HCT116 (cell line): ENCODE results near the gene TWIST2. TPM values are rescaled to one million over a fixed set of nuclear protein-coding genes. Genes with fewer than 3 reads are reported as not detected.

Source experiments
- ATAC-seq: fragments of 200-7000 bp; cut with Tn5 transposase; 2 replicates; pipeline ENCODE4 v1.9.1; 2020; ENCODE audit warnings: mild to moderate bottlenecking, moderate library complexity
- BruUV-seq: library from RNA; stranded (reverse); fragments of 400-500 nt; replicated peaks from 2 replicates; lab custom pipeline; 2021; lab: Mats Ljungman, UMichigan
- CTCF ChIA-PET: fragments of 300-600 bp; sonication (Branson Sonifier 250); formaldehyde crosslinking; loops from one replicate; lab custom pipeline; 2021; ENCODE audit warnings: antibody characterized with exemption; lab: Charles Lee
- POLR2A ChIA-PET: fragments of 300-600, 350-600 bp; sonication (Branson Sonifier 250); formaldehyde crosslinking; loops from one replicate; lab custom pipeline; 2021; ENCODE audit warnings: antibody characterized with exemption; lab: Charles Lee
- RAD21 ChIA-PET, 2 experiments: fragments of 300-600 bp; sonication (Branson Sonifier 250); formaldehyde crosslinking; loops; one replicate each; lab custom pipeline; 2023; ENCODE audit warnings: low total read pairs in 2 of 2; ENCODE audit not compliant: uncharacterized antibody in 2 of 2, unreplicated experiment in 2 of 2, low non-redundant PET in 1 of 2; lab: Charles Lee
- DNase-seq: peaks from one replicate; pipeline ENCODE4 v3.0.0-alpha.2; 2010; ENCODE audit warnings: low read depth, low spot score
- H2AFZ ChIP-seq: fragments of 200-600 bp; shearing (Covaris generic), sonication (generic); 2 replicates; pipeline ENCODE4 v1.6.1; 2017; ENCODE audit warnings: low read depth, mixed run types, mixed read lengths, antibody characterized with exemption, low read length; ENCODE audit not compliant: poor library complexity, severe bottlenecking
- H3K27ac ChIP-seq: 2 replicates; pipeline ENCODE4 v1.5.1; 2012; ENCODE audit warnings: low read depth, low read length
- H3K27me3 ChIP-seq: fragments of 200-600 bp; sonication (generic); 2 replicates; pipeline ENCODE4 v1.6.1; 2016; ENCODE audit warnings: mixed run types, low read length, mixed read lengths; ENCODE audit not compliant: insufficient read depth
- H3K36me3 ChIP-seq, 2 experiments: fragments of 200-500 bp in 1 of 2; fragments of 200-600 bp in 1 of 2; sonication (Bioruptor generic) in 1 of 2; sonication (generic) in 1 of 2; 2 replicates each; pipeline versions ENCODE4 v1.5.1 to v1.6.1; 2014 to 2016; ENCODE audit warnings: low read length in 2 of 2, inconsistent platforms in 1 of 2, mixed read lengths in 1 of 2, mixed run types in 1 of 2; ENCODE audit not compliant: insufficient read depth in 2 of 2, control insufficient read depth in 1 of 2
- H3K4me1 ChIP-seq, 2 experiments: fragments of 200-600 bp in 1 of 2; sonication (generic) in 1 of 2; 2 replicates each; pipeline versions ENCODE4 v1.5.1 to v1.6.1; 2012 to 2017; ENCODE audit warnings: low read length in 2 of 2, inconsistent platforms in 1 of 2, mild to moderate bottlenecking in 1 of 2, mixed read lengths in 1 of 2, mixed run types in 1 of 2, moderate library complexity in 1 of 2; ENCODE audit not compliant: insufficient read depth in 2 of 2, control insufficient read depth in 1 of 2
- H3K4me2 ChIP-seq: fragments of 200-600 bp; sonication (generic); 2 replicates; pipeline ENCODE4 v1.6.1; 2017; ENCODE audit warnings: mixed run types, low read length, mixed read lengths
- H3K4me3 ChIP-seq, 2 experiments: fragments of 200-600 bp in 1 of 2; sonication (generic) in 1 of 2; replicated peaks in 1 of 2; 2 replicates each; pipeline ENCODE4 v1.5.1; 2011 to 2016; ENCODE audit warnings: low read length in 2 of 2, control low read depth in 1 of 2, low read depth in 1 of 2, mild to moderate bottlenecking in 1 of 2, mixed read lengths in 1 of 2, mixed run types in 1 of 2
- H3K79me2 ChIP-seq: fragments of 200-600 bp; sonication (generic); 2 replicates; pipeline ENCODE4 v1.6.1; 2017; ENCODE audit warnings: mild to moderate bottlenecking, mixed run types, low read length, moderate library complexity, mixed read lengths; ENCODE audit not compliant: insufficient read depth
- H3K9ac ChIP-seq: fragments of 200-600 bp; sonication (generic); 2 replicates; pipeline ENCODE4 v1.6.1; 2016; ENCODE audit warnings: low read length, mixed read lengths
- H3K9me2 ChIP-seq: fragments of 200-600 bp; sonication (generic), shearing (Covaris generic); 2 replicates; pipeline ENCODE4 v1.6.1; 2017; ENCODE audit warnings: mixed run types, mild to moderate bottlenecking, moderate library complexity; ENCODE audit not compliant: insufficient read depth
- H3K9me3 ChIP-seq, 2 experiments: fragments of 200-500 bp in 1 of 2; fragments of 200-600 bp in 1 of 2; sonication (Bioruptor generic) in 1 of 2; sonication (generic) in 1 of 2; 2 replicates each; pipeline ENCODE4 v1.6.1; 2014 to 2017; ENCODE audit warnings: low read length in 2 of 2, mixed read lengths in 2 of 2, inconsistent platforms in 1 of 2, low read depth in 1 of 2, mild to moderate bottlenecking in 1 of 2, mixed run types in 1 of 2, moderate library complexity in 1 of 2; ENCODE audit not compliant: control insufficient read depth in 1 of 2, insufficient read depth in 1 of 2
- H4K20me1 ChIP-seq: fragments of 200-600 bp; sonication (generic), shearing (Covaris generic); 2 replicates; pipeline ENCODE4 v1.6.1; 2017; ENCODE audit warnings: mixed run types, mild to moderate bottlenecking, moderate library complexity; ENCODE audit not compliant: insufficient read depth
- CBX3 ChIP-seq: IDR thresholded peaks from 2 replicates; pipeline ENCODE4 v1.6.1; 2012; ENCODE audit warnings: low read depth
- CEBPB ChIP-seq: IDR thresholded peaks from 2 replicates; pipeline ENCODE4 v1.6.1; 2012; ENCODE audit warnings: low read depth
- ELF1 ChIP-seq: IDR thresholded peaks from 2 replicates; pipeline ENCODE4 v1.6.1; 2012; ENCODE audit warnings: low read depth, borderline replicate concordance
- EZH2phosphoT487 ChIP-seq: fragments of 200-600 bp; IDR thresholded peaks from 2 replicates; pipeline ENCODE4 v1.6.1; 2018; ENCODE audit warnings: antibody characterized with exemption, borderline replicate concordance
- FOSL1 ChIP-seq: IDR thresholded peaks from 2 replicates; pipeline ENCODE4 v1.6.1; 2012; ENCODE audit warnings: low read depth
- JUND ChIP-seq: IDR thresholded peaks from 2 replicates; pipeline ENCODE4 v1.6.1; 2012
- SP1 ChIP-seq: IDR thresholded peaks from 2 replicates; pipeline ENCODE4 v1.6.1; 2012; ENCODE audit warnings: low read depth
- TCF7L2 ChIP-seq: IDR thresholded peaks from 2 replicates; pipeline ENCODE4 v1.7.0; 2011; ENCODE audit warnings: borderline replicate concordance, inconsistent platforms; ENCODE audit not compliant: insufficient read depth, insufficient read length; ENCODE audit errors: extremely low read depth
- ZFX ChIP-seq: fragments of 450-650 bp; IDR thresholded peaks from 2 replicates; pipeline ENCODE4 v1.6.1; 2017
- ZNF274 ChIP-seq: fragments of 200-500 bp; sonication (Bioruptor generic); IDR thresholded peaks from 2 replicates; pipeline ENCODE4 v1.6.1; 2014; ENCODE audit warnings: mild to moderate bottlenecking, low read depth, low read length, inconsistent platforms
- intact Hi-C: fragments of 100-400 bp; cut with micrococcal nuclease; formaldehyde crosslinking; loops from 2 replicates; pipeline ENCODE4 v1.10.0; 2022
- total RNA-seq: library from RNA; stranded (reverse); gene quantifications from one replicate; pipeline ENCODE4 v1.2.1, GENCODE V29; 2021; ENCODE audit not compliant: unreplicated experiment
- TF ChIP-seq, protein P1 (sequence below): IDR thresholded peaks from 2 replicates; pipeline ENCODE4 v1.6.1; 2012
- TF ChIP-seq, protein P2 (sequence below): IDR thresholded peaks from 2 replicates; pipeline ENCODE4 v1.6.1; 2011; ENCODE audit warnings: mild to moderate bottlenecking, low read length, moderate library complexity; ENCODE audit not compliant: insufficient replicate concordance; ENCODE audit errors: extremely low read depth
- TF ChIP-seq, protein P3 (sequence below), 3 experiments: fragments of 200-600 bp in 1 of 3; sonication (generic) in 1 of 3; IDR thresholded peaks in 2 of 3; conservative IDR thresholded peaks in 1 of 3; 2 replicates each; pipeline ENCODE4 v1.5.1; 2012 to 2017; ENCODE audit warnings: low read depth in 2 of 3, low read length in 2 of 3, antibody characterized with exemption in 1 of 3, borderline replicate concordance in 1 of 3, control low read depth in 1 of 3, mild to moderate bottlenecking in 1 of 3, mixed read lengths in 1 of 3, mixed run types in 1 of 3, moderate library complexity in 1 of 3; ENCODE audit not compliant: insufficient read depth in 1 of 3

The TWIST2 gene
- total RNA-seq, 1 experiment from 2014 or later: not detected

DNA sequence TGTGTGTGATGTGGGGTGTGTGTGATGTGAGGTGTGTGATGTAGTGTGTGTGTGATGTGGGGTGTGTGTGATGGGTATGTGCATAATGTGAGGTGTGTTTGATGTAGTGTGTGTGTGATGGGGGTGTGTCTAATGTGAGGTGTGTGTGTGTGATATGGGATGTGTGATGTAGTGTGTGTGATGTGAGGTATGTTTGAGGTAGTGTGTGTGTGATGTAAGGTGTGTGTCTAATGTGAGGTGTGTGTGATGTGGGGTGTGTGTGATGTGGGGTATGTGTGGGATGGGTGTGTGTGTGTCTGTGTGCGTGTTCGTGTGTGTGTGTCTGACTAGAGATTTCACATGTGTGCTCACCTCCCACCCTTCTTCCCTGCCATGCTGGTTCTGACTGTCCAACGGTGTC, 56.3 kb downstream of the TWIST2 start:
- POLR2A ChIA-PET: no interaction called here
- H4K20me1 ChIP-seq: no peaks in the 10 kb centered on the region
- H3K27me3 ChIP-seq: no peaks in the 10 kb centered on the region
- intact Hi-C loops: no loop called here
- no peaks in the 10 kb centered on the region for H3K9me2 ChIP-seq
- no peak overlapping the region for H3K4me2 ChIP-seq
- TF ChIP-seq ZNF274 (no peak), EZH2phosphoT487 (no peak), SP1 (no peak), ZFX (no peak), TCF7L2 (no peak), JUND (no peak), ELF1 (no peak), FOSL1 (no peak), CEBPB (no peak), CBX3 (no peak)
- TF ChIP-seq, protein P1, sequence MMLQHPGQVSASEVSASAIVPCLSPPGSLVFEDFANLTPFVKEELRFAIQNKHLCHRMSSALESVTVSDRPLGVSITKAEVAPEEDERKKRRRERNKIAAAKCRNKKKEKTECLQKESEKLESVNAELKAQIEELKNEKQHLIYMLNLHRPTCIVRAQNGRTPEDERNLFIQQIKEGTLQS: no peak
- TF ChIP-seq, protein P2, sequence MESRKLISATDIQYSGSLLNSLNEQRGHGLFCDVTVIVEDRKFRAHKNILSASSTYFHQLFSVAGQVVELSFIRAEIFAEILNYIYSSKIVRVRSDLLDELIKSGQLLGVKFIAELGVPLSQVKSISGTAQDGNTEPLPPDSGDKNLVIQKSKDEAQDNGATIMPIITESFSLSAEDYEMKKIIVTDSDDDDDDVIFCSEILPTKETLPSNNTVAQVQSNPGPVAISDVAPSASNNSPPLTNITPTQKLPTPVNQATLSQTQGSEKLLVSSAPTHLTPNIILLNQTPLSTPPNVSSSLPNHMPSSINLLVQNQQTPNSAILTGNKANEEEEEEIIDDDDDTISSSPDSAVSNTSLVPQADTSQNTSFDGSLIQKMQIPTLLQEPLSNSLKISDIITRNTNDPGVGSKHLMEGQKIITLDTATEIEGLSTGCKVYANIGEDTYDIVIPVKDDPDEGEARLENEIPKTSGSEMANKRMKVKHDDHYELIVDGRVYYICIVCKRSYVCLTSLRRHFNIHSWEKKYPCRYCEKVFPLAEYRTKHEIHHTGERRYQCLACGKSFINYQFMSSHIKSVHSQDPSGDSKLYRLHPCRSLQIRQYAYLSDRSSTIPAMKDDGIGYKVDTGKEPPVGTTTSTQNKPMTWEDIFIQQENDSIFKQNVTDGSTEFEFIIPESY: no peak
- TF ChIP-seq, protein P3, sequence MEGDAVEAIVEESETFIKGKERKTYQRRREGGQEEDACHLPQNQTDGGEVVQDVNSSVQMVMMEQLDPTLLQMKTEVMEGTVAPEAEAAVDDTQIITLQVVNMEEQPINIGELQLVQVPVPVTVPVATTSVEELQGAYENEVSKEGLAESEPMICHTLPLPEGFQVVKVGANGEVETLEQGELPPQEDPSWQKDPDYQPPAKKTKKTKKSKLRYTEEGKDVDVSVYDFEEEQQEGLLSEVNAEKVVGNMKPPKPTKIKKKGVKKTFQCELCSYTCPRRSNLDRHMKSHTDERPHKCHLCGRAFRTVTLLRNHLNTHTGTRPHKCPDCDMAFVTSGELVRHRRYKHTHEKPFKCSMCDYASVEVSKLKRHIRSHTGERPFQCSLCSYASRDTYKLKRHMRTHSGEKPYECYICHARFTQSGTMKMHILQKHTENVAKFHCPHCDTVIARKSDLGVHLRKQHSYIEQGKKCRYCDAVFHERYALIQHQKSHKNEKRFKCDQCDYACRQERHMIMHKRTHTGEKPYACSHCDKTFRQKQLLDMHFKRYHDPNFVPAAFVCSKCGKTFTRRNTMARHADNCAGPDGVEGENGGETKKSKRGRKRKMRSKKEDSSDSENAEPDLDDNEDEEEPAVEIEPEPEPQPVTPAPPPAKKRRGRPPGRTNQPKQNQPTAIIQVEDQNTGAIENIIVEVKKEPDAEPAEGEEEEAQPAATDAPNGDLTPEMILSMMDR (IDR thresholded peaks at IDR 0.05 in 2 of 3, conservative IDR thresholded peaks at IDR 0.05 in 1 of 3; ENCODE audit: borderline replicate concordance in 1 of 3, insufficient read depth in 1 of 3, low read depth in 2 of 3, low read length in 2 of 3): no peak
- TF ChIP-seq, all 23 proteins: peak for 0
- H3K4me1 ChIP-seq: no peaks in the 10 kb centered on the region
- H3K36me3 ChIP-seq: no peaks in the 10 kb centered on the region
- BruUV-seq: no TSS peak
- H3K4me3 ChIP-seq: no peak overlapping the region
- CTCF ChIA-PET: no interaction called here
- no peak overlapping the region for H3K9ac ChIP-seq
- RAD21 ChIA-PET: no interaction called here
- H3K27ac ChIP-seq: no peak overlapping the region
- no peak for DNase-seq
- H3K9me3 ChIP-seq: no peaks in the 10 kb centered on the region; a peak in 1 of 4 replicates
- ATAC-seq: no peak
- H2AFZ ChIP-seq: no peak overlapping the region
- H3K79me2 ChIP-seq: no peaks in the 10 kb centered on the region
